Activated CD4-positive, alpha-beta memory T cell treated with anti-CD3 and anti-CD28 coated beads, Interleukin-2, amount 10 ng/mL, durations not matched to agents 7 days and 5 days (primary cell): ENCODE measurements around the gene HS3ST1. TPM values are rescaled to one million over a fixed set of nuclear protein-coding genes. Genes with fewer than 3 reads are reported as not detected.

ENCODE experiments used
- CTCF ChIA-PET: fragments of 350-600 bp; sonication (Branson Sonifier 250); formaldehyde crosslinking; loops from one replicate; lab custom pipeline; 2021; ENCODE audit warnings: antibody characterized with exemption, inconsistent platforms; lab: Charles Lee
- POLR2A ChIA-PET: fragments of 350-600 bp; sonication (Branson Sonifier 250); formaldehyde crosslinking; loops from one replicate; lab custom pipeline; 2021; ENCODE audit warnings: antibody characterized with exemption; lab: Charles Lee
- DNase-seq: peaks from one replicate; pipeline ENCODE4 v3.0.0-alpha.2; 2020
- H3K27ac Mint-ChIP-seq: one replicate; pipeline ENCODE4 v1.8.0; 2021; ENCODE audit warnings: mild to moderate bottlenecking, mixed read lengths
- H3K27me3 Mint-ChIP-seq: one replicate; pipeline ENCODE4 v1.8.0; 2021; ENCODE audit warnings: mixed read lengths
- H3K36me3 Mint-ChIP-seq: one replicate; pipeline ENCODE4 v1.8.0; 2021; ENCODE audit warnings: low read depth, mixed read lengths
- H3K4me1 Mint-ChIP-seq: one replicate; pipeline ENCODE4 v1.8.0; 2021; ENCODE audit warnings: mixed read lengths
- H3K4me3 Mint-ChIP-seq: one replicate; pipeline ENCODE4 v1.8.0; 2021; ENCODE audit warnings: mild to moderate bottlenecking, mixed read lengths
- H3K9me3 Mint-ChIP-seq: one replicate; pipeline ENCODE4 v1.8.0; 2021; ENCODE audit warnings: mixed read lengths
- total RNA-seq, 2 experiments: library from RNA; stranded (reverse); gene quantifications; one replicate each; pipeline ENCODE4 v1.2.3, GENCODE V29; 2021

Gene HS3ST1
- not detected for total RNA-seq

DNA sequence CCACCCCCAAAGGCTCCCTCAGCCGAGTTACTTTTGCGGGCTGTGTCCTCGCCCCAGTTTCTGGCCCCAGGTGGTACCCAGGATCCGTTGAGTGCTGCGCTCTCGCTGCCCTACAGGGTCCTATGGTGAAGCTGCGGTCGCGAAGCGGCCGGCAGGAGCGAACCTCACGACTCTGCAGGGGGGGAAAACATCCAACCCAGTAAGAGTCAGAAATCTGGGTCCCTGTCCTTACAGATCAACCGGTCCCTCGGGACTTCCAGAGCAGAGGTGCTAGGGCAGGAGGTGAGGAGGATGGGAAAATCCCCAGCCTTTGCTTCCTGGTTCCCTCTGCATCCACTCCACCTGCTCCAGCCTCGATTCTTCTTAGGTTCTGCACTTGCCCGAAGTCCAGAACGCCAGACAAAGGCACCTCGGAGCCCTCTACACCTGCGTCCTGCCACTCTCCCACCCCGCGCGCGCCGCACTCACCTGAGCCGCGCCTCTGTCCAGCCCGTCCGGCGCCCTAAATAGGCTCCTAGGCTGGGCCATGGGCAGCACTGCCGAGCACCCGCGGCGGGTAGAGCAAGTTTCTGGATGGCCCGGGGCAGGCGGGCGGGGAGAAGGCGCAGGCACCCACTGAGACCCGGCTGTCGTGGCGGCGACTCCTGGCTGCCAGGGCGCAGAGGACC is at the start of gene HS3ST1:
TSS of gene HS3ST1 (minus strand) at position 664 of the 668 bp plus-strand sequence. CDS start 28,889 bp downstream, outside the sequence.
- H3K27ac Mint-ChIP-seq = peak within 1 kb of the TSS; percentile 23
- H3K36me3 Mint-ChIP-seq = no peaks in the 10 kb centered on the region
- no peak for DNase-seq
- no peaks in the 10 kb centered on the region for H3K9me3 Mint-ChIP-seq
- POLR2A ChIA-PET = no interaction called here
- CTCF ChIA-PET = interaction anchor here (1.5 kb wide), 1 partner anchor 41 kb away, joined by 3 read pairs; no protein-coding TSS in a partner anchor
- H3K27me3 Mint-ChIP-seq = peaks cover 55% of the 10 kb centered on the region
- peak within 1 kb of the TSS; percentile 53 for H3K4me3 Mint-ChIP-seq
- peaks cover 13% of the 10 kb centered on the region for H3K4me1 Mint-ChIP-seq

- ChIA-PET POLR2A (no interaction called here), CTCF (no interaction called here)
- Mint-ChIP-seq H3K4me1 (peaks cover 20% of the 10 kb centered on the region), H3K9me3 (peaks cover 8% of the 10 kb centered on the region), H3K36me3 (peaks cover 2% of the 10 kb centered on the region), H3K27me3 (peaks cover 2% of the 10 kb centered on the region), H3K4me3 (no peak overlapping the region), H3K27ac (no peak overlapping the region)
- DNase-seq = no peak
Observed at GRCh38 chr4:11475871-11476270, 47.2 kb upstream of the HS3ST1 start.

DNA sequence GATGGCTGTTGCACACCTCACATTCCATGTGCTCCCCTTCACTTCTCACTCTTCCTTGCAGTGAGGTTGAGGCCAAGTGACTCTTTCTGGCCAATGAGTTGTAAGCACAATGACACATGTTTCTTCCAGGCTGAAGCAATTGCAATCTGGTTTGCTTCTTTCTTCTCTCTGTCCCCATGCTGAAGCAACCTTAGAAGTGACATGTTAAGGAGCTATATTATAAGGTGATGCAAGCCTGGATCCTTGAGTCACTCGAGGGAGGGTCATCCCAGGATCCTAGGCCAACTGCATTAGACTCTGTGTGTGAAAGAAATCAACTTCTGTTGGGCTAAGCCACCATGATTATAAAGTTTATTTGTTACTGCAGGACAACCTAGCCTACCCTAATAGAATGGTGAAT is 45.5 kb upstream of the HS3ST1 start:
- no peak overlapping the region for H3K27ac Mint-ChIP-seq
- peaks cover 8% of the 10 kb centered on the region for H3K9me3 Mint-ChIP-seq
- ChIA-PET POLR2A (no interaction called here), CTCF (no interaction called here)
- no peak for DNase-seq
- no peak overlapping the region for H3K4me3 Mint-ChIP-seq
- peaks cover 32% of the 10 kb centered on the region for H3K4me1 Mint-ChIP-seq
- peaks cover 2% of the 10 kb centered on the region for H3K36me3 Mint-ChIP-seq
- H3K27me3 Mint-ChIP-seq = peaks cover 2% of the 10 kb centered on the region

DNA sequence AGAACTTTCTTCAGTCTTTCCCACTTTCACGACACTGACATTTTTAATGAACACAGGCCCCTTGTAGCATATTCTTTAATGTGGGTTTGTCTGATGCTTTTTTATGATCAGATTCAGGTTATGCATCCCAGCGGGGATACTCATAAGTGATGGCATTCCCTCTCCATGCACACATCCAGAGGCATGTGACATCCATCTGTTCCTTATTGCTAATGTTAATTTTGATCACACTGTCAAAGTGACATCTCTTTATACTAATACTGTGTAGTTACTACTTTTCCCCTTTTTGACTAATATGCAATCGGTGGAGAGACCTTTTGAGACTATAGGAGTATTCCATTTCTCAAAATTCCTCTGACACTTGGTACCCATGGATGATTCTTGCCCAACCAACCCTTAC is 43.8 kb upstream of the HS3ST1 start:
- POLR2A ChIA-PET = interaction anchor here (1.4 kb wide), 1 partner anchor 9 kb away, joined by 8 read pairs; no protein-coding TSS in a partner anchor
- Mint-ChIP-seq H3K27ac (peak overlapping the region; percentile 9), H3K4me1 (peaks cover 42% of the 10 kb centered on the region)

GRCh38 chr4:11471618-11472017 is 42.9 kb upstream of the HS3ST1 start:
- peaks cover 2% of the 10 kb centered on the region for H3K27me3 Mint-ChIP-seq
- POLR2A ChIA-PET = interaction anchor here (1.0 to 1.4 kb wide), 2 partner anchors 9 to 13 kb away, joined by 5 to 8 read pairs; no protein-coding TSS in a partner anchor
- peak; percentile 77 for DNase-seq
- CTCF ChIA-PET = interaction anchor here (0.7 to 1.2 kb wide), 3 partner anchors 10 to 368 kb away, joined by 3 to 7 read pairs (median 3); no protein-coding TSS in a partner anchor
- peaks cover 45% of the 10 kb centered on the region for H3K4me1 Mint-ChIP-seq
- H3K36me3 Mint-ChIP-seq = peaks cover 2% of the 10 kb centered on the region
- peaks cover 8% of the 10 kb centered on the region for H3K9me3 Mint-ChIP-seq
- H3K27ac Mint-ChIP-seq = peak overlapping the region; percentile 91
- H3K4me3 Mint-ChIP-seq = peak overlapping the region; percentile 72

More for the DNA sequence above, 43.8 kb upstream of the HS3ST1 start:
- H3K36me3 Mint-ChIP-seq = peaks cover 2% of the 10 kb centered on the region
- CTCF ChIA-PET = interaction anchor here (1.2 kb wide), 1 partner anchor 9 kb away, joined by 7 read pairs; no protein-coding TSS in a partner anchor
- peak overlapping the region; percentile 8 for H3K4me3 Mint-ChIP-seq
- peaks cover 2% of the 10 kb centered on the region for H3K27me3 Mint-ChIP-seq
- H3K9me3 Mint-ChIP-seq = peaks cover 8% of the 10 kb centered on the region
- no peak for DNase-seq

GRCh38 chr4:11471046-11471441 is 42.4 kb upstream of the HS3ST1 start:
- CTCF ChIA-PET = interaction anchor here (0.7 kb wide), 1 partner anchor 369 kb away, joined by 3 read pairs; no protein-coding TSS in a partner anchor
- peaks cover 2% of the 10 kb centered on the region for H3K27me3 Mint-ChIP-seq
- peaks cover 45% of the 10 kb centered on the region for H3K4me1 Mint-ChIP-seq
- peaks cover 2% of the 10 kb centered on the region for H3K36me3 Mint-ChIP-seq
- peak overlapping the region; percentile 3 for H3K4me3 Mint-ChIP-seq
- H3K9me3 Mint-ChIP-seq = peaks cover 8% of the 10 kb centered on the region
- peak overlapping the region; percentile 91 for H3K27ac Mint-ChIP-seq
- DNase-seq = no peak
- POLR2A ChIA-PET = interaction anchor here (1.4 to 2.0 kb wide), 2 partner anchors 10 to 16 kb away, joined by 4 to 8 read pairs; no protein-coding TSS in a partner anchor

DNA sequence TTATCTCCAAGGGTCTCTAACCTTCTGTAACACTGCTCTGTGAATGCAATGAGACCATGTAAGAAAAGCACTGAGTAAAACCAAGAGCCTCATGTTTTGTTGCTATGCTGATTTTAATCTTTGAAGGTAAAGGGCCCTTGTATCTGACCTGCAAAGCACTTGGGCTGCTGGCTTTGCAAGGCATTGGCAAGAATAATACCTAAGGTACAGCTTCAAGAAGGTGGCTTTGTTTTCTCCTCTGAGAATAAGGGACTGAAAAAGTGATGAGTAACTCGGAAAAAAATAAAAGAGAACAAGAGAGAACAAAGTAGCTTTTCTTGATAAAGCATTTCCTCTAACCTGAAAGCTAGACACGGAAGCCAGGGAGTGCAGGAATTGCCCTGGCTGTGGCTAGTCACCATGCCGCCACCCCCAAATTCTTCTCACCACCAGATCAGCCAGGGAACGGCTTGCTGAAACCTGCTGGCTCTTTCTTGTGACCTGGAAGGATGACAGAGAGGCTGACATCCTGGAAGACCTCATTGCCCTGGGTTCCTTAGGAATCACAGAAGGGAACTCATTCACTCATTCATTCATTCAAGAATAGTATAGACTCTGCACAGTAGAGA is 41.8 kb upstream of the HS3ST1 start:
- peaks cover 8% of the 10 kb centered on the region for H3K9me3 Mint-ChIP-seq
- peaks cover 2% of the 10 kb centered on the region for H3K27me3 Mint-ChIP-seq
- ChIA-PET POLR2A (interaction anchor here (1.3 to 2.0 kb wide), 2 partner anchors 17 to 27 kb away, joined by 3 to 4 read pairs; no protein-coding TSS in a partner anchor), CTCF (no interaction called here)
- peak overlapping the region; percentile 91 for H3K27ac Mint-ChIP-seq
- peaks cover 45% of the 10 kb centered on the region for H3K4me1 Mint-ChIP-seq
- peaks cover 2% of the 10 kb centered on the region for H3K36me3 Mint-ChIP-seq
- H3K4me3 Mint-ChIP-seq = no peak overlapping the region
- DNase-seq = no peak

DNA sequence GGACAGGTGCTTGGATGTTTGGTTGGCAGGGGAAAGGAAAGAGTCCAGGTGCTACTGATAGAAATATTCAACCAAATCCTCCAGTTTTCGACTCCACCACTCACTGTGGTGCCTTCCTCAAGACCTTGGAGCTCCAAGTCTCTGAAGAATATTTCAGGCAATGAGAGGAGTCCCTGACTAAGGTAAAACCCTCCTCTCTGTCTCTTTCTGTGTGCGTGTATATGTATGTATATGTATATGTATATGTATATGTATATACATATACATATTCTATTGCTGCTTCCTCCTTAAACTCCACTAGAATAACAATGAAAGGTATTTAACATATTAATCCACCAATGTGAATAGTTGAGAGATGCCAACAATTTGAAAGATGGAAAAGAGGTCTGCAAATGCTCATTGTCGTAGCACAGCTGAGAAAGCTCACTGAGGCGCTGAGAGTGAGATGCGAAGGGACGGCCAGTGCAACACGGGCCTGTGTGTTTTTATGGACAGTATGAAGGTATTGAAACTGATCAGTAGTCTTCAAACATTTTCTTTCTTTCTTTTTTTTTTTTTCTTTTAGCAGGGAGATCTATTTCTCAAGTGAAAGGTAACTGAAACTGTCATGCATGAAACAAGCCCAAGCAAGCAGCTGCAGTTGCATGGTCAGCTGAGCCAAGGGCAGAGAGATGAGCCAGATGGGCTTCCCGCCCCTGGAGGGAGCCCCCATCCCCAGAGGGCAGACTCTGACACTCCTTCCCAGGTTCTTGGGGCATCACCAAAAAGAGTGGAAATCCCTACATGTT is 41.1 kb upstream of the HS3ST1 start:
- Mint-ChIP-seq H3K9me3 (peaks cover 8% of the 10 kb centered on the region), H3K36me3 (peaks cover 2% of the 10 kb centered on the region), H3K4me3 (no peak overlapping the region), H3K4me1 (peaks cover 43% of the 10 kb centered on the region), H3K27me3 (no peaks in the 10 kb centered on the region), H3K27ac (peak overlapping the region; percentile 10)
- ChIA-PET CTCF (no interaction called here), POLR2A (interaction anchor here (1.3 to 2.0 kb wide), 2 partner anchors 18 to 26 kb away, joined by 3 to 4 read pairs; no protein-coding TSS in a partner anchor)
- DNase-seq = no peak

DNA sequence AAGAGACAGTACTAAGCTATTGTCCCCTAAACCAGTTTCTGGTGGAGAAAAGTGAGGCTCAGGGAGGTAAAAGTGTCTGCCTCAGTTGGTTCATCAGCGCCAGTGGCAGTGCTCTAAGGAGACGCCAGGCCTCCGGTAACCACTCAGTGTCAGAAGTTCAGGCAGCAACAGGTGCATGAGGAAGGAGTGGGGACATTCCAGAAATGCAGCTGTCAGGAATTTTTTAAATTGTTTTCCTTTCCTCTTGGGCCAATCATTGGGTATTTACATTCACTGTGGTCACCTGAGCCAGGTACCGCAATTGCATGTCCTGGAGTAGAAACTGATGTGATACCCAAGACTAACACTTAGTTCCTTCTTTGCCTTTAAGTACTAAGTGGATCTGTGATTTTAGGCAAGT is 40.2 kb upstream of the HS3ST1 start:
- Mint-ChIP-seq H3K27me3 (peaks cover 7% of the 10 kb centered on the region), H3K9me3 (peaks cover 8% of the 10 kb centered on the region)

DNA sequence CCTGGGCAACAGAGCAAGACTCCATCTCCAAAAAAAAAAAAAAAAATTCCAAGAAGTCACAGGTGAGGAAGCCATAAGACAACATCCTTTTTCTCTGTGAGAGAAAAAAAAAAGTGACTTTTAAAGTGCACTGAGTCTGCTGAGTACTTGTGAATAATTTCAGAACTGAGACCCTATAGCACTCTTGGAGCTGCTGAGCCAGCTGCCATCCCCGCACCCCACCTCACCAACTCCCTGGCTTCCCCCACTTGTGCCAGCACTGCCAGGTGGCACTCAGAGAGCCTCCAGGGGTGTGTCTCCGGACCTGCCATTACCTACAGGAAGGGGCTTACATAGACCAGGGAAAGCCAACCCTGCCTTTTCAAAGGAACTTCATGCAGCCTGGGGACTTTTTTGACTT is 39.2 kb upstream of the HS3ST1 start:
- H3K27me3 Mint-ChIP-seq = peaks cover 8% of the 10 kb centered on the region
- no peak for DNase-seq
- no peak overlapping the region for H3K27ac Mint-ChIP-seq
- H3K4me3 Mint-ChIP-seq = no peak overlapping the region
- peaks cover 8% of the 10 kb centered on the region for H3K9me3 Mint-ChIP-seq
- H3K36me3 Mint-ChIP-seq = peaks cover 2% of the 10 kb centered on the region
- H3K4me1 Mint-ChIP-seq = peaks cover 39% of the 10 kb centered on the region
- POLR2A ChIA-PET = interaction anchor here (0.7 kb wide), 1 partner anchor 13 kb away, joined by 4 read pairs; no protein-coding TSS in a partner anchor
- CTCF ChIA-PET = no interaction called here

More for the DNA sequence above, 40.2 kb upstream of the HS3ST1 start:
- no peak overlapping the region for H3K27ac Mint-ChIP-seq
- no peak overlapping the region for H3K4me3 Mint-ChIP-seq
- POLR2A ChIA-PET = interaction anchor here (1.3 to 2.0 kb wide), 2 partner anchors 18 to 25 kb away, joined by 3 to 4 read pairs; no protein-coding TSS in a partner anchor
- no peak for DNase-seq
- H3K4me1 Mint-ChIP-seq = peaks cover 43% of the 10 kb centered on the region
- CTCF ChIA-PET = interaction anchor here (1.0 kb wide), 1 partner anchor 40 kb away, joined by 3 read pairs; the partner anchor contains the start of gene HS3ST1
- H3K36me3 Mint-ChIP-seq = peaks cover 2% of the 10 kb centered on the region

GRCh38 chr4:11463707-11464106 is 35.0 kb upstream of the HS3ST1 start:
- ChIA-PET POLR2A (no interaction called here), CTCF (no interaction called here)
- H3K9me3 Mint-ChIP-seq = peaks cover 8% of the 10 kb centered on the region
- H3K27ac Mint-ChIP-seq = no peak overlapping the region
- H3K4me1 Mint-ChIP-seq = peaks cover 10% of the 10 kb centered on the region
- no peaks in the 10 kb centered on the region for H3K36me3 Mint-ChIP-seq
- no peak for DNase-seq
- no peak overlapping the region for H3K4me3 Mint-ChIP-seq
- peaks cover 26% of the 10 kb centered on the region for H3K27me3 Mint-ChIP-seq

DNA sequence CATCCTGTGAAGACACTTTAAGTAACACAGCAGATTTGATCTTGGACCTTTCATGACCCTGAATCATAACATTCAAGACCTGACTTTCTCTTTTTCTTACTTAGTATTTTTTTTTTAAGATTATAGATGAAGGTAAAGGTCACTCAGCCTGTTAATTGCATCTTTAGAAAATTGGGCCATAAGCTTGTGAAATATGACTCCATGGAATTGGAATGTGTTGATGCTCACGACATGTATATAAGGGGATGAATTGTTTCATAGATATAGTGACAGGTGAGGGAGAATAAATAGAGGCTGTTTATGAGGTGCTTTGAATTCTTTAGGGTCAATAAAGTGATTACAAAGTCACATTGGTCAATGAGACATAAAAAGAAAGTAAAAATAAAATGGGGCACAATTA is 27.7 kb upstream of the HS3ST1 start:
- CTCF ChIA-PET = no interaction called here
- peaks cover 12% of the 10 kb centered on the region for H3K27me3 Mint-ChIP-seq
- H3K9me3 Mint-ChIP-seq = peaks cover 10% of the 10 kb centered on the region
- H3K4me3 Mint-ChIP-seq = no peak overlapping the region
- H3K36me3 Mint-ChIP-seq = no peaks in the 10 kb centered on the region
- no peak for DNase-seq
- POLR2A ChIA-PET = no interaction called here
- no peak overlapping the region for H3K27ac Mint-ChIP-seq
- peaks cover 4% of the 10 kb centered on the region for H3K4me1 Mint-ChIP-seq
